HL-60 (cell line): ENCODE results near the gene EGR4.
A peak's percentile ranks its signal among the peaks of the same experiment; 100 is the strongest.

Experiments used
- DNase-seq, 2 experiments: peaks; one replicate each; pipeline ENCODE4 v3.0.0-alpha.2; 2010 to 2020; ENCODE audit warnings: low read depth in 1 of 2, low spot score in 1 of 2
- H3K27ac ChIP-seq: fragments of 250-450 bp; sonication (Bioruptor Pico); replicated peaks from 2 replicates; pipeline ENCODE4 v1.5.1; 2020; ENCODE audit warnings: mild to moderate bottlenecking, moderate library complexity
- H3K27me3 ChIP-seq: fragments of 250-450 bp; sonication (Bioruptor Pico); 2 replicates; pipeline ENCODE4 v1.5.1; 2021; ENCODE audit warnings: mild to moderate bottlenecking, moderate library complexity; ENCODE audit not compliant: insufficient read depth, poor library complexity, severe bottlenecking
- H3K4me3 ChIP-seq: replicated peaks from 2 replicates; pipeline ENCODE4 v1.5.1; 2011; ENCODE audit warnings: mild to moderate bottlenecking, control low read depth, low read length; ENCODE audit not compliant: insufficient read depth
- CTCF ChIP-seq: IDR thresholded peaks from one replicate; pipeline ENCODE4 v1.5.1; 2011; ENCODE audit warnings: low read length, control low read depth, inconsistent platforms; ENCODE audit not compliant: insufficient read depth
- GABPA ChIP-seq: IDR thresholded peaks from 2 replicates; pipeline ENCODE4 v1.6.1; 2012; ENCODE audit warnings: low read depth
- POLR2AphosphoS5 ChIP-seq: IDR thresholded peaks from 2 replicates; pipeline ENCODE4 v1.6.1; 2012; ENCODE audit warnings: low read depth
- SPI1 ChIP-seq: IDR thresholded peaks from 2 replicates; pipeline ENCODE4 v1.6.1; 2012; ENCODE audit warnings: low read depth, mild to moderate bottlenecking, borderline replicate concordance
- TF ChIP-seq, protein P1 (sequence below): IDR thresholded peaks from 2 replicates; pipeline ENCODE4 v1.6.1; 2012; ENCODE audit warnings: low read depth; ENCODE audit not compliant: insufficient replicate concordance

Gene EGR4

DNA sequence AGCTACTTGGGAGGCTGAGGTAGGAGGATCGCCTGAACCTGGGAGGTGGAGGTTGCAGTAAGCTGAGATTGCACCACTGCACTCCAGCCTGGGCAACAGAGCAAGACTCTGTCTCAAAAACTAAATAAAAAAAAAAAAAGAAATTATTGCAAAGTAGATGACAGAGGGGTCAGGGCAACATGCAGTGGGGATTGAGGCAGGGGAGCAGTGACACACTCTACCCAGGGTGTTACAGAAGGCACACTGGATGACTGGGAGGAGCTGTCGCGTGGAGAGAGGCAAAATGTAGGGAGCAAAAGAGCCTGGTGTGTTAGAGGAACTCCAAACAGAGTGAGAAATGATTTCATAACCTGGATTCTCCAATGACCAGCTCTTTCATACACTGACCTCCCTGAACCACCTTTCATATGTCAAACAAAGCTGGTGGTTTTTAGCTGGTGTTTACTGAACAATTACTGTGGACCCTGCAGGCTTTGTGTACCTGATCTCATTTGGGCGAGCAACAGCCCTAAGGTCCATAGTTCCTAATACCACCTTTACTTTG is 31.2 kb downstream of the EGR4 start:
- Histone ChIP-seq H3K27ac (no peak overlapping the region), H3K27me3 (no peaks in the 10 kb centered on the region), H3K4me3 (no peak overlapping the region)
- DNase-seq, result no peak
- TF ChIP-seq CTCF (no peak), GABPA (no peak), SPI1 (no peak), POLR2AphosphoS5 (no peak)
- TF ChIP-seq, protein P1, sequence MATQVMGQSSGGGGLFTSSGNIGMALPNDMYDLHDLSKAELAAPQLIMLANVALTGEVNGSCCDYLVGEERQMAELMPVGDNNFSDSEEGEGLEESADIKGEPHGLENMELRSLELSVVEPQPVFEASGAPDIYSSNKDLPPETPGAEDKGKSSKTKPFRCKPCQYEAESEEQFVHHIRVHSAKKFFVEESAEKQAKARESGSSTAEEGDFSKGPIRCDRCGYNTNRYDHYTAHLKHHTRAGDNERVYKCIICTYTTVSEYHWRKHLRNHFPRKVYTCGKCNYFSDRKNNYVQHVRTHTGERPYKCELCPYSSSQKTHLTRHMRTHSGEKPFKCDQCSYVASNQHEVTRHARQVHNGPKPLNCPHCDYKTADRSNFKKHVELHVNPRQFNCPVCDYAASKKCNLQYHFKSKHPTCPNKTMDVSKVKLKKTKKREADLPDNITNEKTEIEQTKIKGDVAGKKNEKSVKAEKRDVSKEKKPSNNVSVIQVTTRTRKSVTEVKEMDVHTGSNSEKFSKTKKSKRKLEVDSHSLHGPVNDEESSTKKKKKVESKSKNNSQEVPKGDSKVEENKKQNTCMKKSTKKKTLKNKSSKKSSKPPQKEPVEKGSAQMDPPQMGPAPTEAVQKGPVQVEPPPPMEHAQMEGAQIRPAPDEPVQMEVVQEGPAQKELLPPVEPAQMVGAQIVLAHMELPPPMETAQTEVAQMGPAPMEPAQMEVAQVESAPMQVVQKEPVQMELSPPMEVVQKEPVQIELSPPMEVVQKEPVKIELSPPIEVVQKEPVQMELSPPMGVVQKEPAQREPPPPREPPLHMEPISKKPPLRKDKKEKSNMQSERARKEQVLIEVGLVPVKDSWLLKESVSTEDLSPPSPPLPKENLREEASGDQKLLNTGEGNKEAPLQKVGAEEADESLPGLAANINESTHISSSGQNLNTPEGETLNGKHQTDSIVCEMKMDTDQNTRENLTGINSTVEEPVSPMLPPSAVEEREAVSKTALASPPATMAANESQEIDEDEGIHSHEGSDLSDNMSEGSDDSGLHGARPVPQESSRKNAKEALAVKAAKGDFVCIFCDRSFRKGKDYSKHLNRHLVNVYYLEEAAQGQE, result no peak

GRCh38 chr2:73260338-73260984 is 32.9 kb downstream of the EGR4 start:
- Histone ChIP-seq H3K27me3 (no peaks in the 10 kb centered on the region), H3K4me3 (no peak overlapping the region), H3K27ac (no peak overlapping the region)
- DNase-seq, result peak; percentile 61 to 69
- TF ChIP-seq, protein P1, result no peak
- no peak for TF ChIP-seq SPI1
- no peak for TF ChIP-seq GABPA
- peak; percentile 22 for TF ChIP-seq CTCF
- TF ChIP-seq POLR2AphosphoS5, result peak; percentile 25; the same call in 1 of the 2 replicates

DNA sequence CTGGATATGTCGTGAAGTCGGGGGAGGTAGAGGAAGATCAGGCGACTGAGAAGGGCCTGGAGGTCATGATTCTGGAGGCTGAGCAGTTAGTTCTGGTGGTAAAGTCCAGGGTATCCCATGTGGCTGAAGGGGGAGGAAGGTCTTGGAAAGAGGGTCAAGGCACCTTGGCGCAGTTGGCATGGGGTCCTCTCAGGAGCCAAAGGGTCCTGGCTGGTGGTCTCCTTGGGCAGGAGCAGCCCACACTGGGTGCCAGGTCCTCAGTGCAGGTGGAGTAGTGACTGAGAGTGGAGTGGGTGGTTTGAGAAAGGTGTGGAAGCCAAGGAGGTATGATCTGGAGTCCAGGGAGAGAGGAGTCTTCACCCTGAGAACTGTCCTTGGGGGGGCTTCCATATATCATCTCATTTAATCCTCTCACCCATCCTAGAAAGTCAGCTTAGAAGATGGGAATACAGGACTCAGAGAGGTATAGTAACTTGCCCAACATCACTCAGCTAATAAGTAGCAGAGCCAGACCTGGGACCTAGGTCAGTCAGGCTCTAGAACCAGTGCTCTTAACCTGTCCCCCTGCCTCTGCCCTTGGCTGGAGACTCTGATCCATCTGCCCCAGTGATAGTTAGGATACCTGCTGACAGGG is 33.5 kb downstream of the EGR4 start:
- Histone ChIP-seq H3K4me3 (no peak overlapping the region), H3K27ac (no peak overlapping the region), H3K27me3 (no peaks in the 10 kb centered on the region)
- TF ChIP-seq POLR2AphosphoS5 (no peak), CTCF (no peak), SPI1 (no peak), GABPA (no peak)
- TF ChIP-seq, protein P1, result no peak
- DNase-seq, result no peak
